ENCODE data around the gene GABRB1.
A peak's percentile ranks its signal among the peaks of the same experiment; 100 is the strongest.

The GABRB1 gene

DNA sequence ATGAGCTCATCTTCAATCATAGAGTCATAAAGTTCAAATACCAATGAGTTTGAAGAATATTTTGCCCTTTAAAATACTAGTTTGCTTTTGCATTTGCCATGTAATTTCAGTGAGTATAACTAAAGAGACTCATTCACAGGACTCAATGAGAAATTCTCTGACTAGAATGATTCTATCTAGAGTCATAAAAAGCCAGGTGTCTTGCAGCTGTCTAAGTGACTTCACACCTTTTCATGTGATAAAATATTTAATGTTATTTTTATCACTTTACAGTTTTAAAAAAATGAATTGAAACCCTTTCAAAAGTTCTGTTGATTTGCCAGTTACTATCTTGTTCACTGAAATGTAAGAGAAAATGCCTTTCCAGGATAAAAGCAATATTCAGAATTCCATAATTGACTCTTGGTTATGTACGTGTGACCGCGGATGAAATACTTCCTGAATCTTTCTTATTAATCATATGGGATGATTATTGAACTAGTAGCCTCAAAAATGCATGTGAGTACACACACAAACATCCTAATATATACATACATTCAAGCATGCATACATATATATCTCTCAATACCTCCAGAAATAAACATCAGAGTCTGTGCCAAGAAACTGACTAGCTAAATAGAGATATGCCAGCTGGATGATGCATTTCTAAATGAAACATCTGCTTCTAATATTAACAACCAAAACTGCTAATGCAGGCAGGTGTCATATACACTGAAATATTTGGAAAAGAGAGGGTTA, 87.0 kb downstream of the GABRB1 start:
- DNase-seq (ENCODE audit: low spot score): no peak

DNA sequence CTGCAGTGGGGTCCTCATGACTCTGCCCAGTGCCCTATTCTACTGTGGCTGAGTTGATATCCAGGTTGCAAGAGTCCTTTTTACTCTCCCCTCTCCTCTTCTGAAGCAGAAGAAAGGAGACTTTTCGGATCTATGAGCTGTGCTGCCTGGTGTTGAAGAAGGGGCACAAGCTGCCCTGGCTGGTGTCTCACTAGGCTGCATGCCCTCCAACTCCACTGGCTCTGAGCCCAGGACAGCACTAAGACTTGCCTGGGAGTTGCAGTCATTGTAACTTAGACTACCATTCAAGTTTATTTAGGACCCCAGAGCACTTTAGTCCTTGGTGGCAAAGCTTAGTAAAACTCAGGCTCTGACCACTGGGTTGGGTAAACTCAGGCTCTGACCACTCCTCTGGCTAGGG, 89.4 kb downstream of the GABRB1 start:
- no peak for DNase-seq (ENCODE audit: low spot score)

DNA sequence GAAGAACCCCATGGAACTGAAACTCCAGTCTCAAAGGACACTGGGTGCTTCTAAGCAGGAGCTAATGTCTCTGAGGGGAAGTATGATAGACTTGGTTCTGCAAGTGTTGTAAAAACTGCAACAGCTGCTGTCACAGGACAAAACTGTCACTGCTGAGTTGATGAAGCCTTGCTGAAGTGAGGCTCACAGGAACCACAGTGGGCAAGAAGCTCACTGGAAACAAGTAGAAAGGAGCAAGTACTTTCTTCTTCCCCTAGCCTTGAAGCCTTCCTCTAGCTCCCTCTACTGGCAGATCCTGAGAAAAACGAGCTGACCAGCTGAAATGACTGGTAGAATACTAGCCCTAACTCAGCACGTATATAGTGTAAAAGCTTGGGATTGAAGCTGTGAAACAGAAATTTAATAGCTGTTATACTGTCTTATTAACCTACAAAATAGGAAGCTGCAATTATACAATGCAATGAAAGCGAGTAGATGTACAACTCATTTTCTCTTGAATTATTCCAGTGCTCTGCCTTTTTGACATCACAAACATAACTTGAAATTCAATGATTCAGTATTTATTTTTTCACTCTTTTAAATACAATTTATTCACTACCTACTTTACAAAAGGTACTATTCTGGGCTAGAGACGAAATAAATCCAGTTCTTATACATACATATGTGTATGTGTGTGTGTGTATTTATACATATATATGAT, 91.4 kb downstream of the GABRB1 start:
- peak; percentile 76 for DNase-seq (ENCODE audit: low spot score)

DNA sequence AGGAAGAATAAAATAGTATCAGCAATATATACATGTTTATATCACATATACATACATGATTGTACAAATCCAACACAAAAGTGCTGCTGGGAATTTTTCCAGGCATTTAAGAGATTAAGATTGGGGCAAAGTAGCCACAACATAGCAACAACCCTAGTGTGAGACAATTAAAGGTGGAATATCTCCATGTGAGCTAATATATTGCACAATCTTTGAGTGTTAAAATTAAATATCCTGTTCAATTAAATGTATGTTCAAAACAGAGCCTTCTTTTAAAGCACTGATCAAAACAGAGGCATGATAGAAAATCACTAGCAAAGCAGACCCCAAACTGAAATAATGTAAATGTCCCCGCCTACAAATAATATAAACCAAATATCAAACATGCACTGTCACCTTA, 97.6 kb downstream of the GABRB1 start:
- DNase-seq (ENCODE audit: low spot score): no peak

DNA sequence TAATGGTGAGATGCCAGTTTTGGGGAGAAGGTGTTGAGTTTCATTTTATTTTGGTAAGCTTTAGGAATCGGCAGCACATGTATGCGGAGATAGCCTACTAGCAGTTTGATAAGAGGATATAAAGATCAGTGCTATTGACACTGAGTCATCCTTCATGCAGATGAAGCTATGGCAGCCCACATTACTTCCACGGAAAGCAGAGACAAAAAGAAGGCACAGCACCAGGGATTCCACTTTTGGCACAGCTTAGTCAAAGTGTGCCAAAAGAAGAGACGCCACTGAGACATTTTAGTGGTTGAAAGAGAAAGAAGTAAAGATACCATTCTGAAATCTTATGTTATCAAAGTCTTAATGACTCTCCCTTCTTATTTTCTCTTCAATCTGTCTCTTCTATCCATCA, 103.8 kb downstream of the GABRB1 start:
- DNase-seq (ENCODE audit: low spot score): no peak

DNA sequence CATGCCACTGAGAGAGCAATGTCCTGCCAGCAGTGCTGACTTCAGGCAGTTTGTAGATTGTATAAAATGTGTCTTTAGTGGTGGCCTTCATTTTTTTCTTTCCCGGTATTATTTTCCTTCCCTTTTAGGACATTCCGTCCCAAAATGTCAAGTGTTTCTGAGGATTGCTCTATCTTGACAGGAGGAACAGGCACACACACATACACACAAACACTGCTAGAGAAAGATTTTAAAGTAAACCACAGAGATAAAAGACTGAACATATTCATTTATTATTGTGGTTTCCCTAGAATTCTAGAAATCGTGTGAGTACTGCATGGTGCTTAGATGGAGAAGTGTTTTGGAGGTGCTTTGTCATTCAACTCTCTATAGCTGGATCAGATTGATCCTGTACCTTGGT, 111.9 kb downstream of the GABRB1 start:
- DNase-seq (ENCODE audit: low spot score): no peak

DNA sequence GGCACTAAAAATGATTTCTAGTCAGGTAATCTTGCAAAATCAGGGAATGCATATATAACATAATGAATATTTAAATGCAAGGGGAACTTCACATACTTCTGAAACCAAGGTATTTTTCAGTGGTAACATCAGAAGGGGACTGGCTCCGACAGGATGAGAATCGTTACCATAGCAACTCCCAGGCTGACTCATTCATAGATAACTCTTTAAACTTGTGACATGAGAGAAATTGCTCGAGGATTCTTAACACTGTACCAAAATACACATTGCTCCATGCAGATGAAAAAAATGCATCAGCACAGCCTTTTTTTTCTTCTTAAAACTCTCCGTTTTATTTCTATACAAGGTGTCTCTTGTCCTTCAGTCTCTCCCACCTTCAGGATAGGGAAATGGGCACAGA, 114.3 kb downstream of the GABRB1 start:
- peak; percentile 50 for DNase-seq (ENCODE audit: low spot score)

DNA sequence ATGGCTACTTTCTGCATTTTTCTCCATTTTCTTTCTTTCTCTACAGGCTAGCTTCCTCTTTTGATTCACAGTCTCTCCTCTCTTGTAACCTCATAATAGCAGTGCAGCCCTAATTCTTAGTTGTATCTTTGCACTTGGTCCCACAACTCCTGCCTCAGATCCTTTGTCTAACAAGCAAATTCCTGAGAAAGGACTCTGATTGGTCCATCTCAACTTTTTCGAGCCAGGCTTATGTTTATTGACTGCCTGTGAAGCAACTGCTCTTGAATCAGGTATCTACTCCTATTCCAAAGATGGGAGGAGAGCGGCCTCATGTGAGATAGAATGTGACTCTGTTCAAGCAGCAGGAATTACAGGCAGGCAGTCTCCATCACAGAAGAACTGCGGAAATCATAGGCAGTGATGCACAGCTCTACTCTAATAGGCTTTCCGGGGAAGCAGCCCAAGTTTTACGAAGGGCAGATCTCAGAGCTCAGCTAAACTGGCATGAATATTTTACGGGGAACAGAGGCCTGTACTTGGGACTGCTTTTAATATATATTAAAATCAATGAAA, 123.5 kb downstream of the GABRB1 start:
- no peak for DNase-seq (ENCODE audit: low spot score)

DNA sequence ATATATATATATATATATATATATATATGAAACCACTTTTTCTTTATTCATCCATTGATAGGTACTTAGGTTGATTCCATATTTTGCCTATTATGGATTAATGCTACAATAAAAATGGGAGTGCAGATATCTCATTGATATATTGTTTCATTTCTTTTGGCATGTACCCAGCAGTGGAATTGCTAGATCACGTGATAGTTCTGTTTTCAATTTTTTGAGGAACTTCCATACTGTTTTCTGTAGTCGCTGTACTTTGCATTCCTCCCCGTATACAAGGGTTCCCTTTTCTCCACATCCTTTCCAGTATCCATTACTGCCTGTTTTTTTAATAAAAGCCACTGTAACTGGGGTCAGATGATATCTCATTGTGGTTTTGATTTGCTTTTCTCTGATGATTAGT, 124.6 kb downstream of the GABRB1 start:
- DNase-seq (ENCODE audit: low spot score): no peak

DNA sequence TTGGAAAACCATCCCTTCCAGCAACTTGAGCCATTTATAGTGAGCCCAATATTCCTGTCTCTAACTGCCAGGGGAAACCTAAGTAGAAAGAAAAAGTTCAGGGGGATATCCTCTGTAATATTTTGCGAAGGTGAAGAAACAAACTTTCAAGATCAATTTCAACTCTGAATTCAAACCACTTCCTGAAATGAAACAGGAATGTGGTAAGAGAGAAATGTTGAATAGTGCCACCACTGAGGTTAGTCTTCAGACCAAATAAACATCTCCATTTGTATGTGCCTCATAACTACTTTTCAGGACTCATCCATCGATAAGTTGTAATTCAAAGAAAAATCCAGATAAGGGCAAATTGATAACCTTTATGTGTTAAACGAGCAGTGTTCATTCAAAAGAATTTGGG, 128.7 kb downstream of the GABRB1 start:
- no peak for DNase-seq (ENCODE audit: low spot score)

DNA sequence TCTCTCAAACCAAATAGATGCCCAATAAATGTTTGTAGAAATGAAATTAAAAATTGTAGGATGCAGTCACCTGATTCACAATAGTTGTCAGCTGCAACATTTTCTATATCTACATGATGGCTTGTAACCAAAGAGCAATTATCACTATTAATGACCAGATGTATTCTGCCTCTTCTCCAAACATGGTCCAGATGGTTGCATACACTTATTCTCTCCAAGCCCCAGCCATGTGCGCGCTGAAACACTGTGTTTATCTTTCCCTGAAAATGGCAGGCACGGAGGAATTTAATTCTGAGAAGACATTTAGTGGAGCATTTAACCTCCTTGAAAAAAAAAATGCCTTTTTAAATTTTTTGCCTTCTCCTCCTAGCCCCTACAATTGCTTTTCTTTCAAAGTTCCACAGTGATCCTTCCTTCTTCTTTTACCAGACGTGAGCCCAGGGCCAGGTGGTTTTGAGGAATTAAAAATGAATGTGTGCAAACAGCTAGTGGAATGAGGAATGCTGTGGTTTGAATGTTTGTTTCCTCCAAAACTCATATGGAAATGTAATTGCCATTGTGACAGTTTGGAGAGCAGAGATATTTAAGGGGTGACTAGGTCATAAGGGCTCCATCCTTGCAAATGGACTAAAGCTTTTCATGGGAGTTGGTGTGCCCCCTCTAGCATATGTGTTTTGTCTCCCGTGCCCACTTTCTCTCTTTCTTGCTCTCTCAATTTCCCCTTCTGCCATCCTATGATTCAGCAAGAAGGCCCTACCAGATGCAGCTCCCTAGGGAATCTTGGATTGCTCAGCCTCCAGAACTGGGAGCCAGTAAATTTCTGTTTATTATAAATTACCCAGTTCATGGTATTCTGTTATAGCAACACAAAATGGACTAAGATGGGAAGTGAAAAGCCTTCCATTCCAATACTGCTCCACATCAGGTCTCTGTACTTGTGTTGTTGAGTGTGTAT, 136.0 kb downstream of the GABRB1 start:
- DNase-seq (ENCODE audit: low spot score): no peak

DNA sequence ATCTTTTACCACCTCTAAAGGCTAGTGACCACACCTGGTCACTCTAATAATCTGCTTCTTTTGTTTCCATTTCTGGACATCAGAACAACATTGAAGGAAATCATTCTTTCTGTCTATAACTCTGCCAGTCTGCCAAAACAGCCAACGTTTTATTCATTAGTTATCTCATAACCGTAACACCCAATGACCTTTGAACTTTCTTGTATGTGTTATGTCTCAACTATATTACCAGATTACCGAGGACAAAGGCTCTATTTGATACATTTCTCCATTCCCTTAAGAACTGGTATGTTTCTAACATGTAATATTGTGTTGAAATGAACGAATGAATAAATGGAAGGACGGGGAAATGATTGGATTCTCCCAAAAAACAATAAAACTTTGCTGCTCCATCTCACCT, 152.7 kb downstream of the GABRB1 start:
- no peak for DNase-seq (ENCODE audit: low spot score)

DNA sequence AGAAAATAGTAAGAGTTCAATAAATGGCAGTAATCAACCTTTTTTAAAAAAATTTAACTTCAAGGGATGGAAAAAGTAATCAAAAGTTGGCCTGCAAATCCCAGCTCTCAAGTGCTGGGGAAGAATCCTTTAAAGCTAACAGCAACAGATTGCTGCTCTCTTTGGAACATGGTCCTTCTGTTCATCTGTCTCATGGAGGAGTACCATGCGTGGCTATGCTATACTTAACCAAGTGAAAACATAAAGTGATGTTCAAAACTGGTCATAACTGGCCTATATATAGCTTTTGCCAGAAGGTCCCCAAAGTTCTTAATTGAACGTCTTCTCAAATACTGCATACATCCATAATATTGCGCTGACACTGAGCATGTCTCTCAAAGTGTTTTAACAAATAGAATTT, 154.4 kb downstream of the GABRB1 start:
- DNase-seq (ENCODE audit: low spot score): no peak

DNA sequence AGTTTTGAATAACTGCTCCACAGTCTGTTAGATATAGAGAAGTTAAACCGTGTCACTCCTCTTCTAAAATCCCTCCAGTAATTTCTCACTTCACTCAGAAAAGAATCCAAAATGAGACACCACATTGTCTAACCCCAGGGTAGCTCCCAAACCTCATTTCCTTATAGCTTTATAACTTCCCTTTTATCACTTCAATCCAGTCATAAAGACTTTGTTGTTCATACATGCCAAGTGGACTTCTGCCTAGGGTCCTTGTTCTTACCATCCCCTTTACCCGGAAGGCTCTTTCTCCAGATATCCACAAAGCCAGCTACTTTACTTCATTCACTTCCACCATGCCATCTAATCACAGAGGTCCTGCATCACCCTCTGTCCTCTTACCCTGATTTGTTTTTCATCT, 156.2 kb downstream of the GABRB1 start:
- DNase-seq (ENCODE audit: low spot score): no peak

DNA sequence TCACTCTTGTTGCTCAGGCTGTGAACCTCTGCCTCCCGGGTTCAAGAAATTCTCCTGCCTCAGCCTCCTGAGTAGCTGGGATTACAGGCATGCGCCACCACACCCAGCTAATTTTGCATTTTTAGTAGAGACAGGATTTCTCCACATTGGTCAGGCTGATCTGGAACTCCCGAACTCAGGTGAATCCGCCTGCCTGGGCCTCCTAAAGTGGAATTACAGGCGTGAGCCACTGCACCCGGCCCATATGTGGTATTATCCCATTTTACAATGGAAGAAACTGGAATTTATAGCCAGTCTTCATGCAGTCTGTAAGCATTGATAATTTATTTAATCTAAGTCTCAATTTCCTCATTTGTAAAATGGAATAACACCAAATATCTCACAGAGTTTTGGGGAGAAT, 161.8 kb downstream of the GABRB1 start:
- no peak for DNase-seq (ENCODE audit: low spot score)

DNA sequence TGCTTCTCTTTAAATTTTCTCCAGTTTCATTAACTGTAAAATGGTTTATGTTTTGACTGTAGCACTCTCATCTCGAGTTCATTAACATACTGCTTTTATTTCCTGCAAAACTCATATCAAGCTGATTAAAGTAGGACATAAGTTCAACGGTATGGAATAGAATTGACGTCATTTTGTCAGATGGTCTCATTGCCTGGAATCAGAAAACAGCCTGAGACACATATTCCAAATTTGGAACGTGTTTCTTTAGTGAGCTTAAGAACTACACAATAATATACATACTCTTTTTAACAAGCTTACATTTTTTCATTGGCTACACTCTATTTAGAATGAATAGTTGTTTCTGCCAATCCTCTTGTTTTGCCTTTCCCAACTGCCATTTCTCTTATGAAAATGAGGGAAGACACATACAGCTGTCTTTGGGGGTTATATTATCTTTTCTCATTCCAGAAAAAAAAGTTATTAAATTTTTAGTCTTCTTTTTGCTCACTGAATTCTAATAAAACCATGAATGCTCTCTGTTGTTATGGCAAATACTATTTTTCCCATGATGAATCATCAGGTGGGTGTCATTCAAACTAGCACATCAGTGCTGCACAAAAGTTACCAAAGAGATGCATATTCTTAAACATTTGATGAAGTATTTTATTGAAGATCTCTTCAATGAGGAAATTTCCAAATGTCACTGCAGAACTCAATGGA, 162.8 kb downstream of the GABRB1 start:
- no peak for DNase-seq (ENCODE audit: low spot score)

DNA sequence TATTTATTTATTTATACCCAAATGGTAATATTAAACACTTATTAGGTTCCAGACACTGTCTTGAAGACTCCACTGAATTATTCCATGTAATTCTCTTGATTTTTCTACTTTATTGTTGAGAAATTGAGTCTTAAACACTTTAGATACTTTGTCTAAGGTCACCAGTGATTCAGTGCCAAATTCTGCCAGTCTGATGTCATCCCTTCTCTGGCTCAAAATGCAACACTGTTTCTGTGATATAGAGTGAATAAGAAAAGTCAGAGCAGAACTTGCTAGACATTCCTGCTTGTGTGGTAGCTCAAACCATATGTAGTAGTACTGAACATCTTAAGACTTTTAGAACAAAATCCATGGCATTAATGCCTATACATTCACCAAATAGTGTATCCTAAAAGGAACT, 164.3 kb downstream of the GABRB1 start:
- no peak for DNase-seq (ENCODE audit: low spot score)

DNA sequence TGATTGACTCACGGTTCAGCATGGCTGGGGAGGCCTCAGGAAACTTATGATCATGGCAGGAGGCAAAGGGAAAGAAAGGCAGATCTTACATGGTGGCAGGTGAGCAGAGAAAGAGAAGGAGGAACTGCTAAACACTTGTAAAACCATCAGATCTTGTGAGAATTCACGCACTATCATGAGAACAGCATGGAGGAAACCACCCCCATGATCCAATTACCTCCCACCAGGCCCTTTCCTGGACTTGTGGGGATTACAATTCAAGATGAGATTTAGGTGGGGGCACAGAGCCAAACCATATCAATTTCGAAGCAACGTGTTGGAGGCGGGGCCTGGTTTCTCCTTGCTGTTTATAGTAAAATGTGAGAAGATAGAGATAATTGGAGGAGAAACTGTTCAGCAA, 167.4 kb downstream of the GABRB1 start:
- no peak for DNase-seq (ENCODE audit: low spot score)

DNA sequence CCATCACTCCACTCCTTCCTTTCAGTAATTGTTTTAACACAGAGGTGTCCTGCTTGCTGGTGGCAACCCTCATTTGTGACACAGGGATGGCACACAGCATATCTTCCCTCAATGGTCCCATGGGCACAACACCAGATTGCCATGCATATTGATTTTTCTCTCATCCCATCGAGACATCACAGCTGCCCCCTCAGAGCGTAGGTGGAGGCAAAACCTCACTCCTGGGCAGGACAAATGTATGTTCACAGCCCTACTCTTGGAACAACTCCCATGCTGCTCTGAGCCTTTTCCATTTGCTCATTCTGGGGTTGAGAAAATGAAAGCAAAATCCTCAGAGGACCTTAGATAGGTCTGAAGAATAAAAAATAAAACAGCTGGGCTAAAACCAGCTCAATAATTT, 172.2 kb downstream of the GABRB1 start:
- no peak for DNase-seq (ENCODE audit: low spot score)

DNA sequence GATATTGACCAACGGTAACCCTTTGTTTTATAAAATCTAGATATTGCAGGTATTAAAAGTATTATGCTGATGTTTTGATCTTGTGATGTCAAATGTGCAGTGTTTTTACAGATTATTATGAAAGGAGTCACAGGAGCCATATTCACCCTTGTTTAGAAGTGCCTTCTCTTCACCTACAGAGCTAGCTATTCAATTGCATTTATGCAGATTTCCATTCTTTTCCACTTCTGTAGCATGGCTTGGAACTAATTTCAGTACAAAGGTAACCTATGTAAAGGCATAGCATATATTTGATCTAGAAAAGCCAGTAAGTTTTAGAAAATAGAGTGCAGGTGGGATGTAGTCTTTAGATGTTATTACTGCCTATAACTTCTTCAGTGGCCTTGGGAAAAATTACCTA, 176.2 kb downstream of the GABRB1 start:
- no peak for DNase-seq (ENCODE audit: low spot score)

DNA sequence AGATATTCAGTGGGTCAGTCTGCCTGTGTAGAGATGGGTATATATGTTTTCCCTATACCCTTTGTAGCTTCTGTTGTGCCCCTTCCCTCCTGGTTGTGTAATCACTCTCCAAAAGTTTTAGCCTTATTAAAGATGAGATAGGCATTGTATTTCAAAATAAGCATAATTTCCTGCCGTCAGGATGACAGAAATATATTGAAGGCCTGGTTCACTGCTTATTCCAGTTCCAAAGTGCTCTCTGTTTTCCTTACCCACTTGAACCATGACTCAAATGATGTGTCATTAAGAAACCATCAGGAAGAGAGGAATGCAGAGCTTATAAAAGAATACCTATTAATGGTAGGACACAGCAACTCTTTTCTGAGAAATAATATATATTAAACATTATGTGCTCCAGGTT, 178.5 kb downstream of the GABRB1 start:
- no peak for DNase-seq (ENCODE audit: low spot score)

DNA sequence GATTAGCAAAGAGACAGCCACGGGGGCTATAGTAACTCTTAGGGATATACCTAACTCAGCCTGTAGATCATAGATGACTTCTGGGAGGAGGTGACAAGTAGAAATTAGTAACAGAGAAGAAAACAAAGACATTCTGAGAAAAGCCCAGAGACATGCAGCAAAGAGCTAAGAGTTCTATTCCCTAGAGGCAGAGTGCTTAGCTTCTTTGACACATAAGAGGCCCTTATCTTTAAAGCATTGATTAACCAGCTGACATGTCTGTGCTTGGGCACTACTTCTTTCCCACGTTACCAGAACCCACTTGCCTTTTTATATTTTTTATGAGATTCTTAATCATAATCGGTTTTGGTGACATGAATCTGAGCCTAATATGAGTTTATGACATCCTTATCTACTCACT, 179.5 kb downstream of the GABRB1 start:
- DNase-seq (ENCODE audit: low spot score): no peak
